CD4-positive, alpha-beta T cell (primary cell): ENCODE results near the gene TSPYL4. TPM values are rescaled to one million over a fixed set of nuclear protein-coding genes. Genes with fewer than 3 reads are reported as not detected.

Experiments
- ATAC-seq: fragments of 200-7000 bp; cut with Tn5 transposase; one replicate; pipeline ENCODE4 v1.10.0; 2022; ENCODE audit warnings: mild to moderate bottlenecking; ENCODE audit not compliant: poor library complexity
- CTCF ChIA-PET: fragments of 350-600 bp; sonication (Branson Sonifier 250); formaldehyde crosslinking; loops from one replicate; lab custom pipeline; 2021; ENCODE audit warnings: antibody characterized with exemption, inconsistent platforms; lab: Charles Lee
- POLR2A ChIA-PET: fragments of 350-600 bp; sonication (Branson Sonifier 250); formaldehyde crosslinking; loops from one replicate; lab custom pipeline; 2021; ENCODE audit warnings: antibody characterized with exemption, inconsistent platforms; lab: Charles Lee
- DNase-seq, 14 experiments: peaks; one replicate each; pipeline ENCODE4 v3.0.0-alpha.2; 2013 to 2020; ENCODE audit warnings: mixed read lengths in 2 of 14
- H3K27ac ChIP-seq, 2 donors: one replicate each; pipeline versions ENCODE4 v1.5.1 to v1.7.0; 2013; ENCODE audit warnings: low read length in 2 of 2, low read depth in 1 of 2, mild to moderate bottlenecking in 1 of 2
- H3K27me3 ChIP-seq, 2 experiments: 1 replicate in 1 of 2; 2 replicates in 1 of 2; pipeline versions ENCODE4 v1.6.1 to v1.7.0; 2013; ENCODE audit warnings: low read length in 2 of 2, control low read depth in 1 of 2, mild to moderate bottlenecking in 1 of 2, moderate library complexity in 1 of 2; ENCODE audit not compliant: insufficient read depth in 2 of 2, control insufficient read depth in 1 of 2
- H3K36me3 ChIP-seq: one replicate; pipeline ENCODE4 v1.6.1; 2013; ENCODE audit warnings: low read length, control low read depth; ENCODE audit not compliant: insufficient read depth
- H3K4me1 ChIP-seq: one replicate; pipeline ENCODE4 v1.6.1; 2013; ENCODE audit warnings: low read length, control low read depth; ENCODE audit not compliant: insufficient read depth
- H3K4me3 ChIP-seq: one replicate; pipeline ENCODE4 v1.5.1; 2013; ENCODE audit warnings: mild to moderate bottlenecking, low read length, moderate library complexity
- H3K9me3 ChIP-seq, 2 experiments: 1 replicate in 1 of 2; 2 replicates in 1 of 2; pipeline versions ENCODE4 v1.6.1 to v1.7.0; 2013; ENCODE audit warnings: low read length in 2 of 2, mild to moderate bottlenecking in 2 of 2, control low read depth in 1 of 2, moderate library complexity in 1 of 2; ENCODE audit not compliant: control insufficient read depth in 1 of 2, insufficient read depth in 1 of 2
- H3K27ac Mint-ChIP-seq: one replicate; pipeline ENCODE4 v1.8.0; 2020; ENCODE audit warnings: mixed read lengths
- H3K27me3 Mint-ChIP-seq: one replicate; pipeline ENCODE4 v1.8.0; 2021; ENCODE audit warnings: mixed read lengths
- H3K36me3 Mint-ChIP-seq: one replicate; pipeline ENCODE4 v1.8.0; 2021; ENCODE audit warnings: low read depth, mixed read lengths
- H3K4me1 Mint-ChIP-seq: one replicate; pipeline ENCODE4 v1.8.0; 2021; ENCODE audit warnings: low read depth, mixed read lengths
- H3K4me3 Mint-ChIP-seq: one replicate; pipeline ENCODE4 v1.8.0; 2020; ENCODE audit warnings: mild to moderate bottlenecking, mixed read lengths
- H3K9me3 Mint-ChIP-seq: one replicate; pipeline ENCODE4 v1.8.0; 2020; ENCODE audit warnings: mixed read lengths
- CTCF ChIP-seq: fragments of 200-600 bp; IDR thresholded peaks from one replicate; pipeline ENCODE4 v1.8.0; 2022; ENCODE audit warnings: antibody characterized with exemption, mild to moderate bottlenecking
- intact Hi-C, 2 experiments: fragments of 100-400 bp; cut with DNase I in 1 of 2; cut with micrococcal nuclease in 1 of 2; formaldehyde crosslinking; loops; one replicate each; pipeline versions ENCODE4 v1.15.1 to v1.9.0; 2023 to 2025; cut with DNase I, micrococcal nuclease
- total RNA-seq, 174 experiments: library from RNA in 2 of 174; stranded (reverse) in 2 of 174; gene quantifications; one replicate each; pipeline ENCODE4 v1.2.3 and lab custom pipeline; 2021 to 2026

The TSPYL4 gene
- total RNA-seq, 2 experiments from 2014 or later, result 35.9 to 37.7 TPM

GRCh38 chr6:116258520-116258919 lies 4.6 kb upstream of the TSPYL4 start:
- CTCF ChIA-PET, result interaction anchor here (1.4 kb wide), 1 partner anchor 10 kb away, joined by 4 read pairs; no protein-coding TSS in a partner anchor
- intact Hi-C loops, result loop anchor here (10.0 kb wide), 1 partner anchor 406 kb away; the partner anchor contains the start of gene ZUP1 (in 2 of the 2)
- H3K4me3 ChIP-seq, result no peak overlapping the region
- no peaks in the 10 kb centered on the region for H3K36me3 ChIP-seq
- no peak overlapping the region for H3K4me3 Mint-ChIP-seq
- H3K27ac Mint-ChIP-seq, result no peak overlapping the region
- no peak for TF ChIP-seq CTCF
- ATAC-seq, result no peak
- no peaks in the 10 kb centered on the region for H3K9me3 Mint-ChIP-seq
- H3K36me3 Mint-ChIP-seq, result peaks cover 36% of the 10 kb centered on the region
- POLR2A ChIA-PET, result interaction anchor here (0.8 to 1.7 kb wide), 2 partner anchors 8 to 21 kb away, joined by 3 to 7 read pairs; partner anchors contain the start of gene TSPYL1
- no peak for DNase-seq
- H3K4me1 Mint-ChIP-seq, result peaks cover 30% of the 10 kb centered on the region
- no peaks in the 10 kb centered on the region for H3K27me3 ChIP-seq
- H3K9me3 ChIP-seq, result no peaks in the 10 kb centered on the region
- no peak overlapping the region for H3K27ac ChIP-seq
- H3K27me3 Mint-ChIP-seq, result no peaks in the 10 kb centered on the region
- H3K4me1 ChIP-seq, result no peaks in the 10 kb centered on the region

- ChIA-PET CTCF (interaction anchor here (3.7 kb wide), 1 partner anchor 12 kb away, joined by 28 read pairs; no protein-coding TSS in a partner anchor), POLR2A (interaction anchor here (6.3 kb wide), 1 partner anchor 22 kb away, joined by 122 read pairs; the partner anchor contains the start of gene TSPYL1)
- Mint-ChIP-seq H3K27ac (no peak overlapping the region), H3K4me1 (peaks cover 19% of the 10 kb centered on the region), H3K36me3 (peaks cover 17% of the 10 kb centered on the region), H3K27me3 (no peaks in the 10 kb centered on the region), H3K9me3 (no peaks in the 10 kb centered on the region), H3K4me3 (no peak overlapping the region)
- Histone ChIP-seq H3K27ac (no peak overlapping the region), H3K9me3 (no peaks in the 10 kb centered on the region), H3K36me3 (no peaks in the 10 kb centered on the region), H3K4me3 (no peak overlapping the region), H3K4me1 (peaks cover 18% of the 10 kb centered on the region), H3K27me3 (no peaks in the 10 kb centered on the region)
- TF ChIP-seq CTCF, result no peak
- DNase-seq, result no peak
- no peak for ATAC-seq
- intact Hi-C loops, result loop anchor here (10.0 kb wide), 1 partner anchor 408 kb away; the partner anchor contains the start of gene ZUP1 (in 2 of the 2)
Observed at GRCh38 chr6:116256694-116257093, 2.8 kb upstream of the TSPYL4 start.

GRCh38 chr6:116255246-116255800 lies 1.4 kb upstream of the TSPYL4 start:
- Mint-ChIP-seq H3K9me3 (no peaks in the 10 kb centered on the region), H3K4me3 (no peak overlapping the region), H3K36me3 (peaks cover 6% of the 10 kb centered on the region), H3K4me1 (peaks cover 7% of the 10 kb centered on the region), H3K27ac (no peak overlapping the region), H3K27me3 (no peaks in the 10 kb centered on the region)
- ChIA-PET POLR2A (interaction anchor here (0.7 to 6.3 kb wide), 3 partner anchors 24 to 413 kb away, joined by 3 to 122 read pairs (median 19); partner anchors contain the start of genes RWDD1 and TSPYL1), CTCF (interaction anchor here (3.7 kb wide), 1 partner anchor 14 kb away, joined by 28 read pairs; no protein-coding TSS in a partner anchor)
- Histone ChIP-seq H3K4me3 (no peak overlapping the region), H3K27me3 (no peaks in the 10 kb centered on the region), H3K4me1 (peaks cover 31% of the 10 kb centered on the region), H3K9me3 (no peaks in the 10 kb centered on the region), H3K36me3 (no peaks in the 10 kb centered on the region), H3K27ac (no peak overlapping the region)
- DNase-seq, result no peak
- ATAC-seq, result no peak
- no peak for TF ChIP-seq CTCF
- intact Hi-C loops, result loop anchor here (2.0 to 10.0 kb wide), 3 partner anchors 13 to 409 kb away; partner anchors contain the start of gene ZUP1 (in 2 of the 2)
